ENCODE data around the gene TRIM47.
"Not testable (repeated sequence)": the region's sequence is repeated elsewhere in the genome, so short reads cannot be mapped to it uniquely, and the experiment has no call there.

TRIM47 gene

DNA sequence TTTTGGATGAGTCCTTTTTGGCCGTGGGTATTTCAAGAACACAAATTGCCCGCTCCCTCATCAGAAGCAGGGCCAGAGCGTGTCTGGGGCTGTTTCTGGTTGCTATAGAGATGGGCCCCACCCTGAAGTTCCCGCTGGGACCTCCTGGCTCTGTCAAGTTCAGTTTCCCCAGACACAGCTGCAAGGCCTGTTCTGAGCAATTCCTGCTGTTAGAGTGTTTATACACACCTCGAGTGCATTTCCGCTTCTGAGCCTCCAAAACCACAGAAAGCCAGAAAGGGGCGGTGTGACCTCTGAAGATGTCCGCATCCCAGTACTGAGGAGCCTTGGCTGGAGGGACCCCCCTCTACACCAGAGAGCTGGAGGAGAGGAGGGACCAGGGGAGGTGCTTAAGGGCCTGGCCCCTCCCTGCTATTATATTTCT is 13.9 kb downstream of the TRIM47 start:
- TF ChIP-seq, protein P1, sequence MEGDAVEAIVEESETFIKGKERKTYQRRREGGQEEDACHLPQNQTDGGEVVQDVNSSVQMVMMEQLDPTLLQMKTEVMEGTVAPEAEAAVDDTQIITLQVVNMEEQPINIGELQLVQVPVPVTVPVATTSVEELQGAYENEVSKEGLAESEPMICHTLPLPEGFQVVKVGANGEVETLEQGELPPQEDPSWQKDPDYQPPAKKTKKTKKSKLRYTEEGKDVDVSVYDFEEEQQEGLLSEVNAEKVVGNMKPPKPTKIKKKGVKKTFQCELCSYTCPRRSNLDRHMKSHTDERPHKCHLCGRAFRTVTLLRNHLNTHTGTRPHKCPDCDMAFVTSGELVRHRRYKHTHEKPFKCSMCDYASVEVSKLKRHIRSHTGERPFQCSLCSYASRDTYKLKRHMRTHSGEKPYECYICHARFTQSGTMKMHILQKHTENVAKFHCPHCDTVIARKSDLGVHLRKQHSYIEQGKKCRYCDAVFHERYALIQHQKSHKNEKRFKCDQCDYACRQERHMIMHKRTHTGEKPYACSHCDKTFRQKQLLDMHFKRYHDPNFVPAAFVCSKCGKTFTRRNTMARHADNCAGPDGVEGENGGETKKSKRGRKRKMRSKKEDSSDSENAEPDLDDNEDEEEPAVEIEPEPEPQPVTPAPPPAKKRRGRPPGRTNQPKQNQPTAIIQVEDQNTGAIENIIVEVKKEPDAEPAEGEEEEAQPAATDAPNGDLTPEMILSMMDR (IDR thresholded peaks at IDR 0.05; ENCODE audit: insufficient read depth, low read depth, low read length, missing control alignments): no peak
- no peak overlapping the region for H3K4me3 ChIP-seq (ENCODE audit: low read depth, low read length)
- peak; percentile 94 for DNase-seq (ENCODE audit: low read depth)

DNA sequence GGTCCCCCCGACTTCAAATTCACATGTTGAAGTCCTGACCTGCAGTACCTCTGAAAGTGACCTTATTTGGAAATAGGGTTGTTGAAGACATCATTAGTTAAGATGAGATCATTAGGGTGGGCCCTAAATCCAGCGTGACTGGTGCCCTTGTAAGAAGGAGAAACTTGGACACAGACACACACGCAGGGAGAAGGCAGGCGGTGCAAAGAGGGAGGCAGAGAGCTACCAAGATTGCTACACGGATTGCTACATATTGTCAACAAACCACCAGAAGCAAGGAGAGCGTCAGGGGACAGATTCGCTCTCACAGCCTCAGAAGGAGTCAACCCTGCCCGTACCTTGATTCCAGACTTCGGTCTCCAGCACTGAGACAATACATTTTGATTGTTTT is 16.5 kb downstream of the TRIM47 start:
- H3K4me3 ChIP-seq (ENCODE audit: low read depth, low read length): no peak overlapping the region
- no peak for DNase-seq (ENCODE audit: low read depth)
- TF ChIP-seq, protein P1 (IDR thresholded peaks at IDR 0.05; ENCODE audit: insufficient read depth, low read depth, low read length, missing control alignments): no peak

GRCh38 chr17:75859358-75859757 is 19.0 kb downstream of the TRIM47 start:
- not testable (repeated sequence) for DNase-seq (ENCODE audit: low read depth); H3K4me3 ChIP-seq (ENCODE audit: low read depth, low read length)

GRCh38 chr17:75856062-75856756 is 22.2 kb downstream of the TRIM47 start:
- peak; percentile 67 for DNase-seq (ENCODE audit: low read depth)
- TF ChIP-seq, protein P1 (IDR thresholded peaks at IDR 0.05; ENCODE audit: insufficient read depth, low read depth, low read length, missing control alignments): no peak
- H3K4me3 ChIP-seq (ENCODE audit: low read depth, low read length): peak overlapping the region; percentile 96

GRCh38 chr17:75855310-75856061 is 22.9 kb downstream of the TRIM47 start, which contains the start of gene WBP2:
WBP2 (minus strand) TSS chr17:75855335; CDS start chr17:75855297, 38 bp downstream.
- TF ChIP-seq, protein P1 (IDR thresholded peaks at IDR 0.05; ENCODE audit: insufficient read depth, low read depth, low read length, missing control alignments): peak; percentile 48
- peak within 1 kb of the TSS; percentile 96 for H3K4me3 ChIP-seq (ENCODE audit: low read depth, low read length)
- DNase-seq (ENCODE audit: low read depth): peak; percentile 100

GRCh38 chr17:75854881-75855309 is 23.5 kb downstream of the TRIM47 start:
- TF ChIP-seq, protein P1 (IDR thresholded peaks at IDR 0.05; ENCODE audit: insufficient read depth, low read depth, low read length, missing control alignments): no peak
- H3K4me3 ChIP-seq (ENCODE audit: low read depth, low read length): peak overlapping the region; percentile 77
- no peak for DNase-seq (ENCODE audit: low read depth)

DNA sequence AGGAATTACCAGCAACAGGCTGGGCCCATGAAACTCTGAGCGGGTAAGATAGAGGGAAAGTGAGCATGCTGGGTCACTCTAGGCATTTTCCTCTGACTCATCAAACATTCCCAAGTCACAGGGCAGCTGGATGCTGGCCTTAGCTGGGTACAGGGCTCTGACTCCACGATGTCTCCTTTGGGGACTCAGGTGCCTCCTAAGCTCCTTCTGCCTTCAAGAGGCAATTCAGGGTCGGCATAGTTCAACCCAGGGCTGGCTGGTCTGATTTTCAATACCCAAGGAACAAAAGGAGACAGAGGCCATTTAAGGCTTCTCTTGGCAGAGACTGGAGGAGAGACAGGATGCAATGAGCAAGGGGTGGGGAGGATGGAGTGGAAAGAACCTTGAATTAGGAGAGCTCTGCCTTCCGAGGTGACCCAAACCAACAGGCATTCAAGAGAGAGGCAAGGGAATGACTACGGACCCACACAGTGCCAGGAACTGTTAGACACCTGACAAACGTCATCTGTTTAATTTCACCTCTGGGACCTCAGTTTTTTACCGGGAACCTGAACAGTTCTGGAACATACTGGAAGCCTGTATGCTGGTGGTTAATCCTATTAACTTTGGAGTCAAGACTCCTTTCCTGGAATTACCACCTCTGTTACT is 24.2 kb downstream of the TRIM47 start:
- peak overlapping the region; percentile 77 for H3K4me3 ChIP-seq (ENCODE audit: low read depth, low read length)
- TF ChIP-seq, protein P1 (IDR thresholded peaks at IDR 0.05; ENCODE audit: insufficient read depth, low read depth, low read length, missing control alignments): no peak
- DNase-seq (ENCODE audit: low read depth): no peak
